ENCODE data around the gene PLEKHG3. TPM values are rescaled to one million over a fixed set of nuclear protein-coding genes. Genes with fewer than 3 reads are reported as not detected.

Gene PLEKHG3
- total and polyA plus RNA-seq, 2 experiments from 2014 or later, result 23.0 to 83.1 TPM

DNA sequence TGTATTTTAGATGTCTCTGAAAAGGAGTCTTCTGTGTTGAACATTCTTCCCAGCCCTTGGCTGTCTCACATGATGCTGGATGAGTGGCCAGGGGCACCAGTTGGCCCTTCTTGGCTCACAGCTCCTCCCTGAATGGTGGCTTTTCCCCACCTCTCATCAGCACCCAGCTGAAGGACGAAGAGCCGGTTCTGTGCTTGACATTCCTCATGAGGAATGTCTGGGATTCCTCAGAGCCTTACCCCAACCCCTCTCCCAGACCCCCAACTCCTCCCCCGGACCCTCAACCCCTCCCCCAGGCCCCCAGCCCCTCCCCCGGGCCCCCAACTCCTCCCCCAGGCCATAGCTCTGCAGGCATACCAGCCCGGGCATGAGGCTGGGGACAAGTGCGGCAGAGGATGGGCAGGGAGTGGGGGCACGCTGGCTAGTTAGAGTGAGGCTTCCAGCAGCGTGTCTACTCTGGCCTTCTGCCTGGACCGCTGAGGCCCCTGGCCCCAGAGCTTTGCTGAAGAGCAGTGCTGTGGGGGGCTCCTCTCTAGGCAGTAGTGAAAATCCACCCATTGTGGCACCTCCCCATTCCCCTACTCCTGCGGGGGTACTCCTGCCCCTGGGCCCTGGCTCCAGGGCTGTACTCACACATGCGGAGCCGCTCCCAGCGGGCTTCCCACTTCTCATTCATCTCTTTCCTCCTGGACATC, 64.3 kb downstream of the PLEKHG3 start:
- peaks cover 5% of the 10 kb centered on the region; the same call in 2 of the 3 replicates for H3K36me3 Mint-ChIP-seq (ENCODE audit: low read depth)
- H3K27ac Mint-ChIP-seq, result no peak overlapping the region
- Histone ChIP-seq H3K27ac (ENCODE audit: low read depth) (no peak overlapping the region), H2AFZ (no peak overlapping the region), H4K20me1 (replicated peaks; ENCODE audit: insufficient read depth) (no peaks in the 10 kb centered on the region), H3K4me1 (ENCODE audit: insufficient read depth) (peaks cover 20% of the 10 kb centered on the region; the same call in 1 of the 2 replicates), H3K27me3 (ENCODE audit: insufficient read depth) (no peaks in the 10 kb centered on the region), H3K79me2 (replicated peaks; ENCODE audit: insufficient read depth) (no peaks in the 10 kb centered on the region), H3K36me3 (ENCODE audit: insufficient read depth) (no peaks in the 10 kb centered on the region), H3K4me3 (no peak overlapping the region), H3F3A (replicated peaks; ENCODE audit: low read depth) (peaks cover 10% of the 10 kb centered on the region; the same call in 1 of the 2 replicates), H3K9me2 (ENCODE audit: insufficient read depth) (no peaks in the 10 kb centered on the region), H3K4me2 (no peak overlapping the region)
- H3K27me3 Mint-ChIP-seq (ENCODE audit: insufficient read depth, low read depth, poor library complexity), result peaks cover 13% of the 10 kb centered on the region
- TF ChIP-seq EZH2 (IDR thresholded peaks at IDR 0.05; ENCODE audit: low read depth, unreplicated experiment) (no peak), STAT1 (IDR thresholded peaks at IDR 0.05; ENCODE audit: unreplicated experiment) (no peak), POLR2AphosphoS5 (IDR thresholded peaks at IDR 0.05; ENCODE audit: low read depth) (no peak), ZNF331 (CRISPR knock-in tag; IDR thresholded peaks at IDR 0.05; ENCODE audit: low read depth) (no peak), ZNF114 (CRISPR knock-in tag; IDR thresholded peaks at IDR 0.05) (no peak), NANOG (IDR thresholded peaks at IDR 0.05; ENCODE audit: borderline replicate concordance) (no peak)
- TF ChIP-seq, protein P1, sequence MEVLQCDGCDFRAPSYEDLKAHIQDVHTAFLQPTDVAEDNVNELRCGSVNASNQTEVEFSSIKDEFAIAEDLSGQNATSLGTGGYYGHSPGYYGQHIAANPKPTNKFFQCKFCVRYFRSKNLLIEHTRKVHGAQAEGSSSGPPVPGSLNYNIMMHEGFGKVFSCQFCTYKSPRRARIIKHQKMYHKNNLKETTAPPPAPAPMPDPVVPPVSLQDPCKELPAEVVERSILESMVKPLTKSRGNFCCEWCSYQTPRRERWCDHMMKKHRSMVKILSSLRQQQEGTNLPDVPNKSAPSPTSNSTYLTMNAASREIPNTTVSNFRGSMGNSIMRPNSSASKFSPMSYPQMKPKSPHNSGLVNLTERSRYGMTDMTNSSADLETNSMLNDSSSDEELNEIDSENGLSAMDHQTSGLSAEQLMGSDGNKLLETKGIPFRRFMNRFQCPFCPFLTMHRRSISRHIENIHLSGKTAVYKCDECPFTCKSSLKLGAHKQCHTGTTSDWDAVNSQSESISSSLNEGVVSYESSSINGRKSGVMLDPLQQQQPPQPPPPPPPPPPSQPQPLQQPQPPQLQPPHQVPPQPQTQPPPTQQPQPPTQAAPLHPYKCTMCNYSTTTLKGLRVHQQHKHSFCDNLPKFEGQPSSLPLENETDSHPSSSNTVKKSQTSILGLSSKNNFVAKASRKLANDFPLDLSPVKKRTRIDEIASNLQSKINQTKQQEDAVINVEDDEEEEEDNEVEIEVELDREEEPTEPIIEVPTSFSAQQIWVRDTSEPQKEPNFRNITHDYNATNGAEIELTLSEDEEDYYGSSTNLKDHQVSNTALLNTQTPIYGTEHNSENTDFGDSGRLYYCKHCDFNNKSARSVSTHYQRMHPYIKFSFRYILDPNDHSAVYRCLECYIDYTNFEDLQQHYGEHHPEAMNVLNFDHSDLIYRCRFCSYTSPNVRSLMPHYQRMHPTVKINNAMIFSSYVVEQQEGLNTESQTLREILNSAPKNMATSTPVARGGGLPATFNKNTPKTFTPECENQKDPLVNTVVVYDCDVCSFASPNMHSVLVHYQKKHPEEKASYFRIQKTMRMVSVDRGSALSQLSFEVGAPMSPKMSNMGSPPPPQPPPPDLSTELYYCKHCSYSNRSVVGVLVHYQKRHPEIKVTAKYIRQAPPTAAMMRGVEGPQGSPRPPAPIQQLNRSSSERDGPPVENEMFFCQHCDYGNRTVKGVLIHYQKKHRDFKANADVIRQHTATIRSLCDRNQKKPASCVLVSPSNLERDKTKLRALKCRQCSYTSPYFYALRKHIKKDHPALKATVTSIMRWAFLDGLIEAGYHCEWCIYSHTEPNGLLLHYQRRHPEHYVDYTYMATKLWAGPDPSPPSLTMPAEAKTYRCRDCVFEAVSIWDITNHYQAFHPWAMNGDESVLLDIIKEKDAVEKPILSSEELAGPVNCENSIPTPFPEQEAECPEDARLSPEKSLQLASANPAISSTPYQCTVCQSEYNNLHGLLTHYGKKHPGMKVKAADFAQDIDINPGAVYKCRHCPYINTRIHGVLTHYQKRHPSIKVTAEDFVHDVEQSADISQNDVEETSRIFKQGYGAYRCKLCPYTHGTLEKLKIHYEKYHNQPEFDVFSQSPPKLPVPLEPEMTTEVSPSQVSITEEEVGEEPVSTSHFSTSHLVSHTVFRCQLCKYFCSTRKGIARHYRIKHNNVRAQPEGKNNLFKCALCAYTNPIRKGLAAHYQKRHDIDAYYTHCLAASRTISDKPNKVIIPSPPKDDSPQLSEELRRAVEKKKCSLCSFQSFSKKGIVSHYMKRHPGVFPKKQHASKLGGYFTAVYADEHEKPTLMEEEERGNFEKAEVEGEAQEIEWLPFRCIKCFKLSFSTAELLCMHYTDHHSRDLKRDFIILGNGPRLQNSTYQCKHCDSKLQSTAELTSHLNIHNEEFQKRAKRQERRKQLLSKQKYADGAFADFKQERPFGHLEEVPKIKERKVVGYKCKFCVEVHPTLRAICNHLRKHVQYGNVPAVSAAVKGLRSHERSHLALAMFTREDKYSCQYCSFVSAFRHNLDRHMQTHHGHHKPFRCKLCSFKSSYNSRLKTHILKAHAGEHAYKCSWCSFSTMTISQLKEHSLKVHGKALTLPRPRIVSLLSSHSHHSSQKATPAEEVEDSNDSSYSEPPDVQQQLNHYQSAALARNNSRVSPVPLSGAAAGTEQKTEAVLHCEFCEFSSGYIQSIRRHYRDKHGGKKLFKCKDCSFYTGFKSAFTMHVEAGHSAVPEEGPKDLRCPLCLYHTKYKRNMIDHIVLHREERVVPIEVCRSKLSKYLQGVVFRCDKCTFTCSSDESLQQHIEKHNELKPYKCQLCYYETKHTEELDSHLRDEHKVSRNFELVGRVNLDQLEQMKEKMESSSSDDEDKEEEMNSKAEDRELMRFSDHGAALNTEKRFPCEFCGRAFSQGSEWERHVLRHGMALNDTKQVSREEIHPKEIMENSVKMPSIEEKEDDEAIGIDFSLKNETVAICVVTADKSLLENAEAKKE (CRISPR knock-in tag; IDR thresholded peaks at IDR 0.05), result no peak
- TF ChIP-seq, protein P2, sequence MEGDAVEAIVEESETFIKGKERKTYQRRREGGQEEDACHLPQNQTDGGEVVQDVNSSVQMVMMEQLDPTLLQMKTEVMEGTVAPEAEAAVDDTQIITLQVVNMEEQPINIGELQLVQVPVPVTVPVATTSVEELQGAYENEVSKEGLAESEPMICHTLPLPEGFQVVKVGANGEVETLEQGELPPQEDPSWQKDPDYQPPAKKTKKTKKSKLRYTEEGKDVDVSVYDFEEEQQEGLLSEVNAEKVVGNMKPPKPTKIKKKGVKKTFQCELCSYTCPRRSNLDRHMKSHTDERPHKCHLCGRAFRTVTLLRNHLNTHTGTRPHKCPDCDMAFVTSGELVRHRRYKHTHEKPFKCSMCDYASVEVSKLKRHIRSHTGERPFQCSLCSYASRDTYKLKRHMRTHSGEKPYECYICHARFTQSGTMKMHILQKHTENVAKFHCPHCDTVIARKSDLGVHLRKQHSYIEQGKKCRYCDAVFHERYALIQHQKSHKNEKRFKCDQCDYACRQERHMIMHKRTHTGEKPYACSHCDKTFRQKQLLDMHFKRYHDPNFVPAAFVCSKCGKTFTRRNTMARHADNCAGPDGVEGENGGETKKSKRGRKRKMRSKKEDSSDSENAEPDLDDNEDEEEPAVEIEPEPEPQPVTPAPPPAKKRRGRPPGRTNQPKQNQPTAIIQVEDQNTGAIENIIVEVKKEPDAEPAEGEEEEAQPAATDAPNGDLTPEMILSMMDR (conservative IDR thresholded peaks at IDR 0.05; ENCODE audit: low read depth in 2 of 2), result no peak
- TF ChIP-seq, protein P3, sequence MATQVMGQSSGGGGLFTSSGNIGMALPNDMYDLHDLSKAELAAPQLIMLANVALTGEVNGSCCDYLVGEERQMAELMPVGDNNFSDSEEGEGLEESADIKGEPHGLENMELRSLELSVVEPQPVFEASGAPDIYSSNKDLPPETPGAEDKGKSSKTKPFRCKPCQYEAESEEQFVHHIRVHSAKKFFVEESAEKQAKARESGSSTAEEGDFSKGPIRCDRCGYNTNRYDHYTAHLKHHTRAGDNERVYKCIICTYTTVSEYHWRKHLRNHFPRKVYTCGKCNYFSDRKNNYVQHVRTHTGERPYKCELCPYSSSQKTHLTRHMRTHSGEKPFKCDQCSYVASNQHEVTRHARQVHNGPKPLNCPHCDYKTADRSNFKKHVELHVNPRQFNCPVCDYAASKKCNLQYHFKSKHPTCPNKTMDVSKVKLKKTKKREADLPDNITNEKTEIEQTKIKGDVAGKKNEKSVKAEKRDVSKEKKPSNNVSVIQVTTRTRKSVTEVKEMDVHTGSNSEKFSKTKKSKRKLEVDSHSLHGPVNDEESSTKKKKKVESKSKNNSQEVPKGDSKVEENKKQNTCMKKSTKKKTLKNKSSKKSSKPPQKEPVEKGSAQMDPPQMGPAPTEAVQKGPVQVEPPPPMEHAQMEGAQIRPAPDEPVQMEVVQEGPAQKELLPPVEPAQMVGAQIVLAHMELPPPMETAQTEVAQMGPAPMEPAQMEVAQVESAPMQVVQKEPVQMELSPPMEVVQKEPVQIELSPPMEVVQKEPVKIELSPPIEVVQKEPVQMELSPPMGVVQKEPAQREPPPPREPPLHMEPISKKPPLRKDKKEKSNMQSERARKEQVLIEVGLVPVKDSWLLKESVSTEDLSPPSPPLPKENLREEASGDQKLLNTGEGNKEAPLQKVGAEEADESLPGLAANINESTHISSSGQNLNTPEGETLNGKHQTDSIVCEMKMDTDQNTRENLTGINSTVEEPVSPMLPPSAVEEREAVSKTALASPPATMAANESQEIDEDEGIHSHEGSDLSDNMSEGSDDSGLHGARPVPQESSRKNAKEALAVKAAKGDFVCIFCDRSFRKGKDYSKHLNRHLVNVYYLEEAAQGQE (IDR thresholded peaks at IDR 0.05; ENCODE audit: unreplicated experiment), result no peak
- TF ChIP-seq, protein P4, sequence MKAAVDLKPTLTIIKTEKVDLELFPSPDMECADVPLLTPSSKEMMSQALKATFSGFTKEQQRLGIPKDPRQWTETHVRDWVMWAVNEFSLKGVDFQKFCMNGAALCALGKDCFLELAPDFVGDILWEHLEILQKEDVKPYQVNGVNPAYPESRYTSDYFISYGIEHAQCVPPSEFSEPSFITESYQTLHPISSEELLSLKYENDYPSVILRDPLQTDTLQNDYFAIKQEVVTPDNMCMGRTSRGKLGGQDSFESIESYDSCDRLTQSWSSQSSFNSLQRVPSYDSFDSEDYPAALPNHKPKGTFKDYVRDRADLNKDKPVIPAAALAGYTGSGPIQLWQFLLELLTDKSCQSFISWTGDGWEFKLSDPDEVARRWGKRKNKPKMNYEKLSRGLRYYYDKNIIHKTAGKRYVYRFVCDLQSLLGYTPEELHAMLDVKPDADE (IDR thresholded peaks at IDR 0.05), result no peak
- no peak overlapping the region for H3K4me3 Mint-ChIP-seq
- peaks cover 13% of the 10 kb centered on the region for H3K9me3 Mint-ChIP-seq
- H3K4me1 Mint-ChIP-seq, result peaks cover 40% of the 10 kb centered on the region
- no peak for ATAC-seq
- DNase-seq (ENCODE audit: low spot score), result peak; percentile 73
